Left ventricle myocardium superior (tissue), 1 donor: Measurements from ENCODE around the gene C4B. TPM values are rescaled to one million over a fixed set of nuclear protein-coding genes. Genes with fewer than 3 reads are reported as not detected.
"Not testable (repeated sequence)": the region's sequence is repeated elsewhere in the genome, so short reads cannot be mapped to it uniquely, and the experiment has no call there.

Experiments used
- ATAC-seq: fragments of 200-7000 bp; cut with Tn5 transposase; one replicate; pipeline ENCODE4 v1.9.1; 2020; ENCODE audit warnings: mild to moderate bottlenecking, moderate library complexity
- DNase-seq: peaks from one replicate; pipeline ENCODE4 v3.0.0-alpha.2; 2020
- intact Hi-C: fragments of 100-400 bp; cut with micrococcal nuclease; formaldehyde crosslinking; loops from one replicate; pipeline ENCODE4 v1.11.0; 2022
- long read RNA-seq: library from polyadenylated mRNA; unstranded; transcript quantifications from one replicate; pipeline ENCODE4 v2.0.0, GENCODE V29; 2021
- total RNA-seq: library from RNA; stranded (reverse); fragmentation: NEBNext Ultra II Directional; extraction: Animal tissue kit (Norgen Biotek cat#: 25700); gene quantifications from one replicate; pipeline ENCODE4 v1.2.1, GENCODE V29; 2021
- donor health status: DM: no; HTN: yes; CAD: no; lungs with severe emphysema.

C4B gene
- total RNA-seq: 84.0 TPM
- long read RNA-seq, full-length matches to known transcripts: 6 of 42 reads
- long read RNA-seq, partial matches to known transcripts: 30 of 42 reads
- long read RNA-seq, other reads (novel, unspliced or antisense): 6 of 42 reads

DNA sequence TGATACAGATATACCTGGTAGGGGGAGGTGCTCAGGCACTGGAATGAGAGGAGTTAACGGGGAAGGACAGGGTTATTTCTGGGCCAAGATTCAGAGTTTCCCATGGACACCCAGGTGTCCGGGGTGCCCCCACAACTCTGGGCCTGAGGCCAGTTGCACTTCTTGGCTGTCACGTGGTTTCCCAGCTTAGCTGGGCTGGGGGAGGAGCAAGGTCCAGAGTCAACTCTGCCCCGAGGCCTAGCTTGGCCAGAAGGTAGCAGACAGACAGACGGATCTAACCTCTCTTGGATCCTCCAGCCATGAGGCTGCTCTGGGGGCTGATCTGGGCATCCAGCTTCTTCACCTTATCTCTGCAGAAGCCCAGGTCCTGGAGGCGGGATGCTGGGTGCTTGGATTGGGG, at the start of gene C4B:
Gene C4B, plus strand, starts transcription at position 249 of the 400 bp plus-strand sequence. Its CDS starts 51 bp downstream, at position 300.
- peak; percentile 86 for ATAC-seq
- intact Hi-C loops, DNase-seq: not testable (repeated sequence)

DNA sequence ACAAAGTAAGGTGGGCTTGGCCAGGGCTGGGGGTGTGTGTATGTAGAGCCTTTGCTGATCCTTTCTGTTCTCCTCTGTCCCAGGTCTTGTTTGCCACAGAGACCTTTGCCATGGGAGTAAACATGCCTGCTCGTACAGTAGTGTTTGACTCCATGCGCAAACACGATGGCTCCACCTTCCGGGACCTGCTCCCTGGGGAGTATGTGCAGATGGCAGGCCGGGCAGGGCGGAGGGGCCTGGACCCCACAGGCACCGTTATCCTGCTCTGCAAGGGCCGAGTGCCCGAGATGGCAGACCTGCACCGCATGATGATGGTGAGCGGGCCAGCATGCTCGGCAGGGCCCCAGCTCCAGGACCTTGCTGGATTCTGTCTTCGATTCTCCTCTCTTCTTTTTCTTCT, 48.9 kb upstream of the C4B start:
- intact Hi-C loops: no loop called here
- no peak for DNase-seq
- ATAC-seq: no peak

DNA sequence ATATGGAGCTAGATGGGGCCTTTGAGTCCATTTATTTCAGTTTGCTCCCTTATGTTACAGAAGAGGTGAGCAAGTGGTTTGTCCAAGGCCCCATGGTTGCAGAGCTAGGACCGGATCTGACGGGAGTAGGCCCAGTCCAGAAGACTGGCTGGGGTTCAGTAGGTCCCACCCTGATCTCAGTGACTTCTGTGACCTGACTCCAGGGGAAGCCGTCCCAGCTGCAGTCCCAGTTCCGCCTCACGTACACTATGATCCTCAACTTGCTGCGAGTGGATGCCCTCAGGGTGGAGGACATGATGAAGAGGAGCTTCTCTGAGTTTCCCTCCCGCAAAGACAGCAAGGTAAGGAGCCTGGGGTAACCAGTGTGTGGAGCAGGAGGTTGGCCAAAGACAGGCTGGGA, 48.1 kb upstream of the C4B start:
- intact Hi-C loops: no loop called here
- DNase-seq: no peak

DNA sequence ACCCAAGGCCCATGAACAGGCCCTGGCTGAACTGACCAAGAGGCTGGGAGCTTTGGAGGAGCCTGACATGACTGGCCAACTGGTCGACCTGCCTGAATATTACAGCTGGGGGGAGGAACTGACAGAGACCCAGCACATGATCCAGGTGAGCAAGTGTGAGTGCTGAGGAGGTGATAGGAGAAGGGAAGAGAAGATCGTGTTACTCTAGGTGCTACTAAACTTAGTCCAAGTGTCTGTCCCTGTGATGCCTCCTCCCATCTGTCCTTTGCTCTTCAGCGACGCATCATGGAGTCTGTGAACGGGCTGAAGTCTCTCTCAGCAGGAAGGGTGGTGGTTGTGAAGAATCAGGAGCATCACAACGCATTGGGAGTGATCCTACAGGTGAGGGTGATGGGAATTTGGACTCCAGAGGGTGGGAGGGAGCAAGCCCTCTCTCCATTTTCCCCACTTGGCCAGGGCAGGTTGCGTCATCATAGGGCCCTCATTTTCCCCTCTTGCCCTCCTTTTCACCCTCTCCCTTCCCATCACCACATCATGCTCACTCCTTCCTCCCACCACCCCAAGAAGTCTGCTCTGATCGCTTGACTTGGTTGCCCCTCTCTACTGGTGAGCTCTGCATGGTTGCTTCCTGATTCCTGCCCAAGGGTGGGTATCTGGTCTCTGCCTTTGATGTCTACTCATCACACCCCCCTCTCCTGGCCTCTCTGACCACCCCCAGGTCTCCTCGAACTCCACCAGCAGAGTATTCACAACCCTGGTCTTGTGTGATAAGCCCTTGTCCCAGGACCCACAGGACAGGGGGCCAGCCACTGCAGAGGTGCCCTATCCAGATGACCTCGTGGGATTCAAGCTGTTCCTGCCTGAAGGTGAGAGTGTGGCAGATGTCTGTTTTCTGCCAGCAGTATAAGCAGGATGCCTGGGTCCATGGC, 47.3 kb upstream of the C4B start:
- DNase-seq (no peak), ATAC-seq (no peak)
- intact Hi-C loops: no loop called here

More for the DNA sequence above, 48.1 kb upstream of the C4B start:
- ATAC-seq: no peak

DNA sequence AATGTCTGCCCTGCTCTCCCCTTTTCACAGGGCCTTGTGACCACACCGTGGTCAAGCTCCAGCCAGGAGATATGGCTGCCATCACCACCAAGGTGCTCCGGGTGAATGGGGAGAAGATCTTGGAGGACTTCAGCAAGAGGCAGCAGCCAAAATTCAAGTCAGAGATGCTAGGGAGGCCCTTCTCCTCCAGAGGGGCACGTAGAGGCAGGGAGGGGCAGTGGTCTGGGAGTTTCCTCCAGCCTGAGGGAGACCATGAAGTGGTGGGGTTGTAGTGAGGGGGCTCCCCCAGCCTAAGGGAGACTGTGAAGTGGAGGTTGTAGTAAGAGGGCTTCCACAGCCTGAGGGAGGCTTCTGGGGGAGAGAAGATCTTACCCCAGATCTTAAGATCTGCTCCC, 46.7 kb upstream of the C4B start:
- ATAC-seq (no peak), DNase-seq (no peak)
- intact Hi-C loops: no loop called here

DNA sequence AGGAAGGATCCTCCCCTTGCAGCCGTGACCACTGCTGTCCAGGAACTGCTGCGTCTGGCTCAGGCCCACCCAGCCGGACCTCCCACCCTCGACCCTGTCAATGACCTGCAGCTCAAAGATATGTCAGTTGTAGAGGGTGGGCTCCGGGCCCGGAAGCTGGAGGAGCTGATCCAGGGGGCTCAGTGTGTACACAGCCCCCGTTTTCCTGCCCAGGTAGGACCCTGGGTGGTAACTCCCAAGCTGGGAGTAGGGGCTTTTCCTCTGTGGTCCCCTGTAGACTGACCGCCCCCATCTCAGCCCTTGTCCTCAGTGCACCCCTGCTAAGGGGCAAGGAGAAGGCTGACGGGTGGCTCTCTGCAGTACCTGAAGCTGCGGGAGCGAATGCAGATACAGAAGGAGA, 46.3 kb upstream of the C4B start:
- intact Hi-C loops: no loop called here
- ATAC-seq (no peak), DNase-seq (no peak)

DNA sequence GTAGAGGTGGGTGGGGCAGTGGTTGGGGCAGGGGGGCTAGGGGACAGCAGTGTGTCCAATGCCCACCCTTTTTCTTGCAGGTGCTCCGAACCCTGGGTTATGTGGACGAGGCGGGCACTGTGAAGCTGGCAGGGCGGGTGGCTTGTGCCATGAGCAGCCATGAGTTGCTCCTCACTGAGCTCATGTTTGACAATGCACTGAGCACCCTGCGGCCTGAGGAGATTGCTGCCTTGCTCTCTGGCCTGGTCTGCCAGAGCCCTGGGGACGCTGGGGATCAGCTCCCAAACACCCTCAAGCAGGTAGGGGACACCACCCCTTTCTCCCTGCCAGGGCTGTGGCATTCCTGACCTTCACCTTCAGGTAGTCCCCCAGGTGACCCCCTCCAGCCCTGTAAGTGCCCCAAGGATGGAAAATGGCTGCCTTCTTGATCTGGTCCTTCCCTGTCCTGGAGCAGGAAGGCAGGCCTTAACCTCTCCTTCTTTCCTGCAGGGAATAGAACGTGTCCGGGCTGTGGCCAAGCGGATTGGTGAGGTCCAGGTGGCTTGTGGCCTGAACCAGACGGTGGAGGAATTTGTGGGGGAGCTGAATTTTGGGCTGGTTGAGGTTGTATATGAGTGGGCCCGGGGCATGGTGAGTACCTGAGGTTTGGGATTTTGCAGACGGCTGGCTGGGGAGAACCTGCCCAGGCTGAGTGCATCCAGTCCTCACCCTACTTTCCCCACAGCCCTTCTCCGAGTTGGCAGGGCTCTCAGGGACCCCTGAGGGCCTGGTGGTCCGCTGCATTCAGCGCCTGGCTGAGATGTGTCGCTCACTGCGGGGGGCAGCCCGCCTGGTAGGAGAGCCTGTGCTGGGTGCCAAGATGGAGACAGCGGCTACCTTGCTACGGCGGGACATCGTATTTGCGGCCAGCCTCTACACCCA, 45.5 kb upstream of the C4B start:
- intact Hi-C loops: no loop called here
- DNase-seq: no peak
- no peak for ATAC-seq

DNA sequence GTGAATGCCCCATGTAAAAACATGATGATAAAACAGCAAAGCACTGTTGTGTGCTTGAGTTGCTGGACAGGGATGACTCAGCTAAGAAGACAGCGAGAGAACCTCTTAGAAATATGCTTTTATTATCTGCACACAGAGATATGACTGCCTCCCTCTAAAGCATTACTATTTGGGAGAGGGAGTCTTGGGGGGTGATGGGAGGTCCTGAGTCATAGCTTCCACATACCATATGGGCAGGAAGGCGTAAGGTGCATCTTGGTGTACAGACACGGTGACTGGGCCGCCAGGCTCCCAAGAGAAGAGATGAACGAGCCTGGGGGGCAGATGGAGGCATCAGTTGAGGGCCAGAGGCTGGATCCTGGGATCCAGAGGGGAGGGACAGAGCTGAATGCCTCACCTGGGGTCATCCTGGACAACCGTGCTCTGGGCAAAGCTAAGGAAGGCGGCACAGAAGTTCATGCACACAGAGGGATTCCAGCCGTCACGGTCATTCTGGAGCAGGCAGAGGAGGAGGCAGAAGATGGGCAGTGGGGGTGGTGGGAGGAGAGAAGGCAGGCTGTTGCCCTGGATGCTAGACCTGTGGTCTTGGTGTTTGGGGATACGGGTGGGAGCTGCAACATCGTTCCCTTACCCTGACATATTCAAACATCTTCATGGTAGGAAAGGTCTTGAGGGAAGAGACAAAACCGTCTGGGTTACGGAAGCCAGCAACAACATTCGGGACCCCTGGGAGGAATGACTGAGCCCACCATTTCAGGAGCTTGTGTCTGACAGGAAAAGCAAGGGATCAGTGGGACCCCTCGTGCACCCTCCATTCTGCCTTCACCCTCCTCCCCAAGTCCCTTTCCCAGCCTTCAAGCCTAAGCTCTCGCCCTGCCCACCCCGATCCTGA, 44.6 kb upstream of the C4B start:
- DNase-seq (no peak), ATAC-seq (no peak)
- intact Hi-C loops: no loop called here

DNA sequence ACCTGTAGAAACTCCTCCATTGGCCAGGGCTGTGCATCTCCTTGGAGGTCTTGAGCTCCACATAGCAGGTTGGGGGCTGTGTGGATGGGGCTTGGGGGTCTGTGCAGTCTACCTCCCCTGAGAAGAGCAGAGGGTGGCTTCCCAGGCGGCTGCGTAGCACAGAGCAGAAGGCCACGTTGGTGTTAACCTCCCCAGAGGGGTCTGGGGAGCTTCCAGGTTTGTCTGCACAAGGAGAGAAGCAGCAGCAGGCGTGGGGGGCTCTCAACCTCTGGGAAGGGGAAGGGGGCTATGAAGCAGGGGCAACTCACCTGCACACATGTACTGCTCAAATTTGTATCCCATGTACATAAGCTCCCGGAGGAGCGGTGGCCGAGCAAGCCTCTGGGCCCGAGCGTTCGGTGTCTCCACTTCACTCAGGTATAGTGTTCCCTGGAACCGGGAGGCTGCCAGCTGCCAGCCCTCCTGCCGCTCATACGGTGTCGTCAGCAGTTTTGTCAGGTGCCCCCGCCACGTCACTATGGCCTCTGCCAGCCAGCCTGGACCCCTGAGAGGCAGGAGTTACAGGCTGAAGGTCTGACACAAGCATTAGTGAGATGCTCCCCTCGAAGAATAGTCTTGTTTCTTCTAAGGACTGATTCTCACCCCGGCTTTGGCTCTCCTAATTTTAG, 43.9 kb upstream of the C4B start:
- no peak for DNase-seq
- no peak for ATAC-seq
- intact Hi-C loops: no loop called here

DNA sequence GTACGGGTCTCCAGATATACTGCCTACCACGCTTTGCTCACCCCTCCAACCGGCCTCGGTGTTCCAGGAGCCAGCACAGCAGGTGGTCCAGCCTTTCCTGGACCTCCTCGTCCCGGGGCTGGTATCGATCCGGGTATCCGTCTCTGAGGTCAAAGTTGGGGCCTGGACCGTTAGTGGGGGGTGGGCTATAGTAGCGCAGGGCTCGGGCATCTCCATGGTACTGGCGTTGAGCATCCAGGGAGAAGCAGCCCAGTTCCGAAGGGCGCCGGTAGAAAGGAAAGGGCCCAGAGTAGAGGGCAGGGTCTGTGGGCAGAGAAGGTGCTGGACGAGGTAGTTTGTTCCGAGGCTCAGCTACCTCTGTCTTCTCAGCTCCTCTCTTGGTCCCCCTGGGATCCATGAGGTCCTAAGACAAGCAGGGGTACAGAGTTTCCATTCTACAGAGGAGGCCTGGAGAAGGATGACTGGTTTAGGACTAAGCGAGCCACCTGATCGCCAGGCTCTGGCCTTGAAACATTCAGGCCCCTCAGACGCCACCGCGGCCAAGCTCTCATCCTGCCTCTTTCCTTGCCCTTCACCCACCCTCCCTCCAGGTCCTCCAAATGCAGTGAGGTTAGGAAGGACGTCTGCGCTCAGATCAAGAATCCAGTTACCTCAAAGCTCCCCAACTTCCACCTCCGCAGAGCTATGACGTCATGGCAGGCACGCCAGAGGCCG, 43.2 kb upstream of the C4B start:
- peak; percentile 1 for ATAC-seq
- DNase-seq: no peak
- intact Hi-C loops: no loop called here

DNA sequence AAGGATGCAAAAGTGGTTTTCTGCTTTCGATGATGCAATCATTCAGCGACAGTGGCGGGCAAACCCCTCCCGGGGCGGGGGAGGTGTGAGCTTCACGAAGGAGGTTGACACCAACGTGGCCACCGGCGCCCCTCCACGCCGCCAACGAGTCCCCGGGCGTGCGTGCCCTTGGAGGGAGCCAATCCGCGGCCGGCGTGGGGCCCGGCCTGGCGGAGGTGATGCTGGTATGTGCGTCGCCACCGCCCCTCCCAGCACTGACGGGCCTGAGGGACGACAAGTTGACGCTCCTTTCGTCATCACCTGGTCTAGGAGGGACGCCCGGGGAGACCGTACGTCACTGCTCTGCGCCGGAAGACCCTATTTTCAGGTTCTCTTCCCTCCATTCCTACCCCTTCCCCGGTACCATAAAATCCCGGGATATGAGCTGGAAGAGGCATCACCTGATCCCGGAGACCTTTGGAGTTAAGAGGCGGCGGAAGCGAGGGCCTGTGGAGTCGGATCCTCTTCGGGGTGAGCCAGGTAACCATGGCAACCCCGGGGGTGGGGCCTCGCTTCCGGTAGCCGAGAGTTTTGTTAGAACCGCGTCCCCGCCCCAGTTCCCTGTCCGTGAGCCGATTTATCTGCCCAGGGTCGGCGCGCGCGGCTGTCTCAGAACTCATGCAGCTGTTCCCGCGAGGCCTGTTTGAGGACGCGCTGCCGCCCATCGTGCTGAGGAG, 42.4 kb upstream of the C4B start, which contains the start of gene DXO:
Gene DXO, minus strand, starts transcription at position 146 of the 716 bp plus-strand sequence. CDS start 463 bp downstream, outside the sequence.
- intact Hi-C loops: no loop called here
- peak; percentile 96 for ATAC-seq
- peak; percentile 97 for DNase-seq

DNA sequence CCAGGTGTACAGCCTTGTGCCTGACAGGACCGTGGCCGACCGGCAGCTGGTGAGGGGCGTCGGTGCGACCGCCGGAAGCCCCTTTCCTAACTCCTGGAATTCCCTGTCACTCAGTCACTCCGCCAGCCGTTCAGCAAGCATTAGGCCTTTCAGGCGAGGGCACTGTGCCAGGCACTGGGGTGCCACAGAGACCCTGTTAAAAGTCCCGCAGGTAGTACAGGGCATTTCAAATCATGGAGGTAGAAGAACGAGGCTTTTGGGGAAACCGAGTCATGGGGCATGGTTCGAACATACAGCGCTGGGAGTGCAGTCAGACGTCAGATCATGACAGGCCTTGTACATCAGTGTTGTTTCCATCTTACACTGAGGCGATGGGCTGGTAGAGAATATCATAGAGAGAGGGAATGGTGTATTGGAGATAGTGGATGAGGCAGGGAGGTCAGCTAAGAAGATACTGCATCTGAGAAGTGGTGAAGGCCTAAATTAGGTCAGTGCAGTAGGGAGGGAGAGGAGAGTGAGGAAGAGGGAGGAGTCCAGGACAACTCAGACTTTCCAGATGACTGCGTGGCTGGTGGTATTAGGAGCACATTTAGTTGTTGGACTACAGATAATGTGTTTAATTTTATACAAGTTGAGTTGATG, 41.8 kb upstream of the C4B start:
- no peak for ATAC-seq
- DNase-seq: no peak
- intact Hi-C loops: no loop called here

DNA sequence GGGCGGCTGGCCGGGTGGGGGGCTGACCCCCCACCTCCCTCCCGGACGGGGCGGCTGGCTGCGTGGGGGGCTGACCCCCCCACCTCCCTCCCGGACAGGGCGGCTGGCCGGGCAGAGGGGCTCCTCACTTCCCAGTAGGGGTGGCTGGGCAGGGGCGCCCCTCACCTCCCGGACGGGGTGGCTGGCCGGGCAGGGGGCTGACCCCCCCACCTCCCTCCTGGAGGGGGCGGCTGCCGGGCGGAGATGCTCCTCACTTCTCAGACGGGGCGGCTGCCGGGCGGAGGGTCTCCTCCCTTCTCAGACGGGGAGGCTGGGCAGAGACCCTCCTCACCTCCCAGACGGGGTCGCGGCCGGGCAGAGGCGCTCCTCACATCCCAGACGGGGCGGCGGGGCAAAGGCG, 38.5 kb upstream of the C4B start:
- DNase-seq, ATAC-seq, intact Hi-C loops: not testable (repeated sequence)

DNA sequence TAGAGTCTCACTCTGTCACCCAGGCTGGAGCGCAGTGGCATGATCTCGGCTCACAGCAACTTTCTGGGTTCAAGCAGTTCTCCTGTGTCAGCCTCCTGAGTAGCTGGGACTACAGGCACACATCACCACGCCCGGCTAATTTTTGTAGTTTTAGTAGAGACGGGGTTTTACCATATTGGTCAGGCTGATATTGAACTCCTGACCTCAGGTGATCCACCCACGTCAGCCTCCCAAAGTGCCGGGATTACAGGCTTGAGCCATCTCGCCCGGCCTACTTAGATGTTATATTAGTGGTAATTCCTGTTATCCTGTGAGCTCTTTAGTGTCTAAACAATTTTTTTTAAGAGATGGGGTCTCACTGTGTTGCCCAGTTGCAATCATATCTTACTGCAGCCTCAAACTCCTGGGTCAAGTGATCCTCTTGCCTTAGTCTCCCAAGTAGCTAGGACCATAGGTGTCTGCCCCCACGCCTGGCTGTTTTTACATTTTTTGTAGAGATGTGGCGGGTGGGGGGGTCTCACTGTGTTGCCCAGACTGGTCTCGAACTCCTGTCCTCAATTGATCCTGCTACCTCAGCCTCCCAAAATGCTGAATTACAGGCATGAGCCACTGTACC, 36.7 kb upstream of the C4B start:
- ATAC-seq: no peak
- DNase-seq: no peak
- intact Hi-C loops: no loop called here

DNA sequence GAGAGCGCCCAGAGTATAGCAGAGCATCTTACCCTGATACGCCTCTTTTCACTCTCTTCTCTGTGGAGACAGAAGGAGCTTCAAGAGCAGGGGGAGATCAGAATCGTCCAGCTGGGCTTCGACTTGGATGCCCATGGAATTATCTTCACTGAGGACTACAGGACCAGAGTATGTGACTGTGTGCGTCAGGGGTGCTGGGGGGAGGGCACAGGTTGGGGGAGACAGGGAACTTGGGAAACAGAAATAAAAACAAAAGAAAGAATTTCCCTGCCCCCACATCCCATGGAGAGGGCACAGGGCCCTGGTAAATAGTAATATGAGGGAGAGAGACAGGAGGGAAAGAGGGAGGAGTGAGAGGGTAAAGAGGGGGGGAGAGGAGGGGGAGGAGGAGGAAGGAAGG, 35.8 kb upstream of the C4B start:
- intact Hi-C loops: no loop called here
- DNase-seq (no peak), ATAC-seq (no peak)

DNA sequence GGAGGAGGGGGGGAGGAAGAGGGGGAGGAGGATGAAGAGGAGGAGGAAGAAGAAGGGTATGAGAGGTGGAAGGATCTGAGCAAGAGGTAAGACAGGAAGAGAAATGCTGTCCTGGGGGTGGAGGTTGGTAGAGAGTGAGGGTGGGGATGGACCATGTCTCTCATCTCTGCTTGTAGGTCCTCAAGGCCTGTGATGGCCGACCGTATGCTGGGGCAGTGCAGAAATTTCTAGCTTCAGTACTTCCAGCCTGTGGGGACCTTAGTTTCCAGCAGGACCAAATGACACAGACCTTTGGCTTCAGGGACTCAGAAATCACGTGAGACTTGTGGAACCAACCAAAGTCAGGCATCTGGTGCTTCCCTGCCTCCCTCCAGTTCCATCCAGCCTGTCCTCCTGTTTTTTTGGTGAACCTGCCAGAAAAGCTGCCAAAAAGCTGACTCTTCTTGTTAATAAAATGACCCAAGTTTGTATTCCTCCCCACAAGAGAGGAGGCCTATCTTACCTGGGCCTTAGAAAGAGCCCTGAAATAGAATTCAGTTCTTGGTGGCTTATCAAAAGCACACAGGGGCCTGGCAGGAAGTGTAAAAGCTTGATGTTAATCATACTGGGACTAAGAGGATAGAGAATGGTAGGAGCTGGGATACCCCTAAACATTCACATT, 35.2 kb upstream of the C4B start:
- intact Hi-C loops: no loop called here
- DNase-seq: no peak
- no peak for ATAC-seq
